Measurements from ENCODE around the gene POU2F2.

The POU2F2 gene

DNA sequence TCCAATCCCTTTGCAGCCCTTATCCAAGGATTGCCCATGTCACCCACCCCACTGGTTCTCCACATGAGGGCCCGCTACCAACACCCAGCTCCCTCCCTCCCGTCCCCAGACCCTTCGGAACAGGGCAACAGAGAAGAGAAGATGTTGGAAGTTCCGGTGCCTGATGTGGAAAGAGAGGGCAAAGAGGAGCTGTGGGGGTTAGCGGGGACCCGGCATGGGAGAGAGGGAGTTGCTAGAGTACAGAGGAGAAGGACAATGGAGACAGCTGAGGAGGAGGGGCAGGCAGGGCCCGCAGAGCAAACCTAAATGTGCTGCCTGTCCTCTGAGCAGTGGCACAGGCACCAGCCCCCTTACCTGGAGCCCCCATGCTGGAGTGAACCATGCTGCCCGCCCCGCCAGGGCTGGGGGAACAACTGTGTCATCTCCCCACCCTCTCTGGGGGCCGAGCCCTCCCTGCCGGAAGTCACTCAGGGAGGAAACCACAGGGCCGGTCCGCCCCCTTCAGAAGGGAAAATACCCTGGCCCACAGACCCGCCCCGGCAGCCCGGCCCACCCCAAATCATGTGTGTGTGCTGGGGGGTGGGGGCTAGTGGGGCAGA is at the start of gene POU2F2:
TSS of gene POU2F2 (minus strand) at position 417 of the 599 bp plus-strand sequence. CDS start at position 382, 35 bp downstream.
- DNase-seq, result no peak

DNA sequence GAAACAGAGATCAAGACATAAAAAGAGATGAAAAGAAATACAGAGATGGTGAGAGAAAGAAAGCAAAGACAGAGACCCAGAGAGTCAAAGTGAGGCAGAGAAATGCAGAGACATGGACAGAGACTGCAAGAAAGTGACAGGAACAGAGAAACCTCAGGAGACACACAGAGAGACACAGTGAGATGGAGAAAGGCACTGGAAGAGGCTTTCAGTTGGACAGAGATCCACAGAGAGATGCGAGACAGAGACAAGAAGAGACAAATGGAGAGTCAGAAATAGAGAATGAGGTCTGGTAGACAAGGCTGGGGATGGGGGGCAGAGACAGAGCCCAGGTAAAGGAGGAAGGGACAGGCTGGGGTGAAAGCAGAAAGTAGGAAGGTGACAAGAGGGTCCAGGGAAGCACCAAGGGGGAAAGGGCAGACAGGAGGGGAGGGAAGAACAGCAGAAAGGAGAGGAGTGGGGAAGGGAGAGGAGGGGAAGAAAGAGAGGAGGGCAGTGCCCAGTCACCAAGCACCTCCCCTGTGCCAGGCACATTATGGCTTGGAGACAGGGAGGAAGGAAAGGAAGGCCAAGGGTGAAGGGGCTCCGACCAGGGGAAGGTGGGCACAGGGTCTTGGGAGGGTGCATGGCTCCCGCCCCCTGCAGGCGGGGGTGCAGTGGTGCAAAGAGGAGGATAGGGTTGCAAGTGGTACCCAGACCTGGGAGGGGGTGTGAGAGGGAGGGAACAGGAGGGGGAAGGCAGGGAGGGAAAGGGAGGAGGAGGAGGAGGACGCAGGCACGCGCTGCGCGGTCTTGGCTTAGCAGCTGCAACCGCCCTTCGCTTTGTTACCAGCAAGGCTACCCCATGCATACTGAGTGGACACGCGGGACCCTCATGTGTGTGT is 46.8 kb upstream of the POU2F2 start:
- DNase-seq, result no peak

DNA sequence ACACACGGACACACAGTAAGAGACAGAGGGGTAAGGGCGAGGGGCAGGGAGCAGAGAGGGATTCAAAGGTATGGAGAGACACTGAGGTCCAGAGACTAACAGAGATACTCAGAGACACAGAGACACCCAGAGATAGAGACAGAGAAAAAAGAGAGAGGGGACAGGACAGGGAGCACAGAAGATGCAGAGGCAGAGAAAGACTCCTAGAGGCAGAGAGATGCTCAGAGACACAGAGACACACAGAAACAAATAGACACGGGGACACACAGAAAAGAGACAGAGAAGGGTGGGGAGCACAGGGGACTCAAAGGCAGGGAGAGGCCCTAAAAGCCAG is 45.4 kb upstream of the POU2F2 start:
- no peak for DNase-seq

GRCh38 chr19:42176990-42177685 is 44.9 kb upstream of the POU2F2 start:
- peak; percentile 17 for DNase-seq

DNA sequence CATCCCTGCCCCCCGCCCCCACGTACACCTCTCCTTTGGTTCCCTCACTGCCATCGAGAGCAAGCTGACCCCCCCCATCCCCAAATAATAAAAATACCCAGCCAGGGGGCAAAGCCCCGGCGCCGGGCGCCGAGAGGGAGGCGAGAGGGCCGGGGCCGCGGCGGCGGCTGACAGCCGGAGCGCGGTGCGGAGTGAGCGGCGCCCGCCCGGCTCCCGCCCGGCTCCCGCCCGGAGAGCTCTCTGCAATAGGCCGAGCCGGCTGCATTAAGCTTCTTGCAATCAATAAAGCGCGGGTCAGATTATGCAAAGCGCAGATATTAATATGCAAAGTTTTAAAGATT is 44.4 kb upstream of the POU2F2 start:
- DNase-seq, result no peak

- DNase-seq, result no peak
These were observed 43.9 kb upstream of the POU2F2 start for GRCh38 chr19:42175952-42176648.

GRCh38 chr19:42174958-42175734 is 42.9 kb upstream of the POU2F2 start:
- DNase-seq, result no peak

- DNase-seq, result no peak
These were observed 41.9 kb upstream of the POU2F2 start for GRCh38 chr19:42174188-42174587.

GRCh38 chr19:42173695-42174094 is 41.4 kb upstream of the POU2F2 start:
- DNase-seq, result no peak

- no peak for DNase-seq
These were observed 40.0 kb upstream of the POU2F2 start for GRCh38 chr19:42172261-42172660.

GRCh38 chr19:42170715-42171114 is 38.5 kb upstream of the POU2F2 start:
- no peak for DNase-seq

DNA sequence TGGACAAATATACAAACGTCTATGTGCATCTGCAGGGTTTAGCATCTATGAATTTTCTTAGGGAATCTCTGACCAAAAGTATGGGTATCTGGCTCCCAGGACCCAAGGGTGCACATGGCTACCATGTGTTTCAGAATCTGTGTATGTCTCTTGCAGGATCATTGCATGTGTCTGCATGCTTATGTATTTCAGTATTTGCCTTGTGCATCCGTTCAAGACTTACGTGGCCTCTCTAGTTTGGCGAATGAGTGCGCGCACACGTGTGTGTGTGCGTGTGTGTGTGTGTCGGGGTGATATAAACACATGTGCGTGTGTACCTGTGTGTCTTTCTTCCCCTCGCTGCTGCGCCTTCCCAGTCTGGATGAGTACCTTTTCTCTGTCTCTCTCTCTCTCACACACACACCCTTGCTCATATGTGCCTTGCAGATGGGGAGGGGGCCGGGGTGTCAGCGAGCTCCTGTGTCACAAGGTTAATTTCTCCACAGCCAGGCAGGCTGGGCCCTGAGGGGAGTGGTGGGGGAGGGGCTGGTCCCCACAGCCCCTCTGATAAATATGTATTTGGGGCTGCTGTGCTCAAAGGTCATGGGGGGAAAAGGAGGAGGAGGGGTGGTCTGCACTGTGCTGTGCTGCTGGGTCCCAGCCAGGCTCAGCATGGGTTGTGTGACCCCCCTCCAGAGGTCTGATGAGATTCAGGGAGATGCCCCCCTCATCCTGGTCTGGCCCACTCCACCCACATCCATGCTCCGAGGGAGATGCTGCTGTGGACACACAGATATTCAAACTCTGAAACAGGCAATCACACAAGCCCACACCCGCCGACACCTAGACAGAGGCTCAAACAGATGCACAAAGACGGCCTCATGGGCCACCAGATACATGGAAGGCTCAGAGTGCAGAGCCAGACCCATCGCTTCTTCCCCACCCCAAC is 37.5 kb upstream of the POU2F2 start:
- DNase-seq, result no peak

DNA sequence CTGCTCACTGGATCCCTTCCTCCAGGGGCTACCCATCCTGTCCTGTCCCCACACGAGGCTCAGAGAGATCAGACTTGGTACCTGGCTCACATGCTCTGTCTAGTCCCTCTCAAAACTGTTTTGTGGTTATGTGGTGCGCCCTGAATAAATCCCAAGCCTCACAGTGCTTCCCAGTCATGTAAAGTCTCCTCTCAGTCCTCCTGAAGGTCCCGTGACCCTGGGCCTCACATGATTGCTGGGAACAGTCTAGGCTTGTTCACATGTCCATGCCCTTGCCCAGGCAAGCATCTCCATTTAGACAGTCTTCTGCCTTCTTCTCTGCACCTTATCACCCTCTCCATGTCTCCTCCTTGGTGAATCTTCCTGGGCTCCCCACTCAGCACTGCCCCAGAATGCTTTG is 36.0 kb upstream of the POU2F2 start:
- no peak for DNase-seq

DNA sequence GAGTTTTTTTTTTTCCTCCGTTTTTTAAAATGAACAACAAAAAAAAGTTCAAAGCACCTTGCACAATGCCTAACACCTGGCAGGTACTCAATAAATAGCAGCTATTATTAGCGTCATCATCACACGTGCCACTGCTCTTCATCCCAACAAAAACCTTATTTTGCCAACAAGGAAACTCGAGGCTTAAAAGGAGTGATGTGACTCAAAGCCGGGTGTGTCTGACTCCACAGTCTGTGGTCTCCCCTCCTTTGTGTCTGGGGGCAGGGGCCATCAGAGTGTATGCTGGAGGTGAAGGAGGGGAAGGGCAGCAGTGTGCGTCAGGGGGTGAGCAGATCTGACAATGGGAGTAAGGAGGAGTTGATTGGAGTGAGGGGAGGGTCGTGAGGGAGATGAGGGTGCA is 34.1 kb upstream of the POU2F2 start:
- DNase-seq, result no peak

- no peak for DNase-seq
These were observed 32.9 kb upstream of the POU2F2 start for GRCh38 chr19:42165146-42165545.

DNA sequence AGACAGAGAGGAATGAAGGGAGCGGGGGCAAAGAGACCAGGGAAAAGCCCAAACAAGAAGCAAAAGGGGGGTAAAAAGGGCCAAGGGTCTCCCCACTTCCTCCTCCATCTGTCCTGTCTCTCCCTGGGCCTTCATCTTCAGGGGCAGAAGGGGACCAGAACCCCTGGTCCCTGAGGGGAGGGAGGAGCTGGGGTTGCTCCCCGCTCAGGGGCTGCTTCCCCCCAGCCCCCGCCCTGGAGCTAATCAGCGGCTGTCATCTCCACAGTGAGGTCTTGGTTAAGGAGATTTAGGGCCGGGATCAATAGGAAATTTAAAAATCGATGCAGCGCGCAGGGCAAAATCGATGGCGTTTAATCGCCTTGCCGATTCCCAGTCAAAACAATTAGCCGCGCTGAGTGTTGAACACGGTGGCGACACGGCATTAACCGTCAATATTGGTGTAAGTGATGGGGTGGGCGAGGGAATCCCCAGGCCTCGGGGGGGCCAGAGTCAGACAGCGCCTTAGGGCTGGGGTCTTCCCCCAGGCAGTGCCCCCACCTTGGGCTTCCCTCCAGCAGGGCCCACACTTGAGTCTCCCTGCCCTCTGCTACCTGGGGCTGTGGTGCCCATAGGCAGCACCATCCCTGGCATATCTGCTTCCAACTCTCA is 29.5 kb upstream of the POU2F2 start:
- DNase-seq, result no peak

DNA sequence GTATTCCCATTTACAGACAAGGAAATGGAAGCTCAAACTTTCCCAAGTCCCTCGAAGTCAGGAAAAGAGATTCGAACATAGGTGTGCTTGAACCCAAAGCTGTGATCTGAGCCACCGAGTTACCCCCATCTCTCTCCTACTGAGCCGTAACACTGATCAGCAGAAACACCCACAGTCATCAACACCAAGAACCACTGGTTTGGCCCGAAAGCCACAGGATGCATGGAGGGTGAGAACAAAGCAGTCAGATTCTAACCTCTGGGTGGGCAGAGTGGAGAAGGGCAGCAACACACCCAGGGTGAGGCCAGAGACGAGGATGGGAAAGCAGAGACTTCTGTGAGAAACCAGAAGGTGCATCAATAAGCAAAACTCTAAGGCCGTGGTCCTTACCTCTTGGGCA is 27.7 kb upstream of the POU2F2 start:
- DNase-seq, result no peak

DNA sequence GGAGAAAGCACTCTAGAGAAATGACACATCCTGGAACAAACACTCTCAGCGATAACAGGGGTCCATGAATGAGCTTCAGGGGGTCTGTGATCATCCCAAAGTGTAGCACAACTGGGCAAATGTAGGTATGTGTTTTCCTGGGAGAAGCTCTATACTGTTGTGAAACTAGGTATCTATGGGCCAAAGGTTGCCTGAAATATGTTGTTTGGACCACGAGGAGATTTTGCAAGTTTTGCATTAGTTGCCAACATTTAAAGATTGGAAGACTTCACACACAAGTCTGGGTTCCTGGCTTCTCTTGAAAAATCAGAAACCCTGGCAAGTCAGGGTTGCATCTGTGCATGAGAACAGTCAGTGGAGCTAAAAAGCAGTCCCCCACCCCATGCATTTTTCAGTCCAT is 26.7 kb upstream of the POU2F2 start:
- no peak for DNase-seq

GRCh38 chr19:42156571-42156970 is 24.3 kb upstream of the POU2F2 start:
- DNase-seq, result no peak

DNA sequence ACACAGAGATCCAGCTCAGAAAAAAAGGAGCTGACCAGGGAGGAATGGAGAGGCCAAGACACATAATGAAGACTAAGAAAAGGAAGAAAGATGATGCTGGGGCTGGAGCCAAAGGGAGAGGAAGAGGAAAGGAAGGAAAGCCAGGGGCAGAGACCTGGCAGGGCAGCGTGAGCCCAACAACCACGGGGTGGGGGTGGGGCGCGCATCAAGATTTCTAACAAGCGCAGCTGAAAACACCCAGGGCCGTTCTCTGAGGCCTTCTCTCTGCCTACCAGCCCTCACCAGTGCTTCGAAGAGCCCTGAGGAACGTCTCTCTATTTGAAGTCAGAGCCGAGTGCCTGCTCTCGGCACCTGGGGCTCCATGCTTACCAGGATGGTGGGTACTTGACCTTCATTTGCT is 23.6 kb upstream of the POU2F2 start:
- no peak for DNase-seq
